B cell (primary cell): ENCODE data around the gene JADE2. TPM values are rescaled to one million over a fixed set of nuclear protein-coding genes. Genes with fewer than 3 reads are reported as not detected.
A peak's percentile ranks its signal among the peaks of the same experiment; 100 is the strongest.

Experiments used
- ATAC-seq: fragments of 200-7000 bp; cut with Tn5 transposase; one replicate; pipeline ENCODE4 v1.10.0; 2021; ENCODE audit warnings: low read depth, mild to moderate bottlenecking, moderate number of reproducible peaks, moderate library complexity
- CTCF ChIA-PET: fragments of 350-600 bp; sonication (Branson Sonifier 250); formaldehyde crosslinking; loops from one replicate; lab custom pipeline; 2021; ENCODE audit warnings: antibody characterized with exemption, inconsistent platforms; lab: Charles Lee
- POLR2A ChIA-PET: fragments of 350-600 bp; sonication (Branson Sonifier 250); formaldehyde crosslinking; loops from one replicate; lab custom pipeline; 2021; ENCODE audit warnings: antibody characterized with exemption; lab: Charles Lee
- DNase-seq: peaks from one replicate; pipeline ENCODE4 v3.0.0; 2013
- H2AFZ ChIP-seq: 2 replicates; pipeline ENCODE4 v1.6.1; 2012; ENCODE audit warnings: mild to moderate bottlenecking, low read depth, low read length; ENCODE audit not compliant: insufficient read depth, poor library complexity, severe bottlenecking
- H3K27ac ChIP-seq, 2 donors: 1 replicate in 1 of 2; 2 replicates in 1 of 2; pipeline ENCODE4 v1.5.1; 2012 to 2013; ENCODE audit warnings: low read length in 2 of 2, mild to moderate bottlenecking in 2 of 2, moderate library complexity in 1 of 2
- H3K27me3 ChIP-seq, 4 experiments: fragments of 200-600 bp in 1 of 4; sonication (generic) in 1 of 4; replicated peaks in 1 of 4; 1 replicate in 2 of 4; 2 replicates in 2 of 4; pipeline versions ENCODE4 v1.6.1 to v1.7.0; 2013 to 2016; ENCODE audit warnings: low read length in 3 of 4, mild to moderate bottlenecking in 2 of 4, mixed read lengths in 1 of 4, moderate library complexity in 1 of 4; ENCODE audit not compliant: insufficient read depth in 4 of 4, control insufficient read depth in 3 of 4; ENCODE audit errors: control extremely low read depth in 1 of 4
- H3K36me3 ChIP-seq, 2 experiments: replicated peaks in 1 of 2; 1 replicate in 1 of 2; 2 replicates in 1 of 2; pipeline versions ENCODE4 v1.6.1 to v1.7.1; 2013; ENCODE audit warnings: low read length in 1 of 2; ENCODE audit not compliant: insufficient read depth in 2 of 2, control insufficient read depth in 1 of 2; ENCODE audit errors: control extremely low read depth in 1 of 2, extremely low read depth in 1 of 2
- H3K4me1 ChIP-seq, 2 donors: fragments of 200-600 bp in 1 of 2; sonication (generic) in 1 of 2; 1 replicate in 1 of 2; 2 replicates in 1 of 2; pipeline versions ENCODE4 v1.5.1 to v1.6.1; 2013 to 2017; ENCODE audit warnings: low read length in 2 of 2; ENCODE audit not compliant: control insufficient read depth in 2 of 2, insufficient read depth in 2 of 2
- H3K4me2 ChIP-seq: replicated peaks from 2 replicates; pipeline ENCODE3; 2012; ENCODE audit warnings: mild to moderate bottlenecking, low read depth, low read length; ENCODE audit not compliant: poor library complexity, severe bottlenecking
- H3K4me3 ChIP-seq, 5 experiments: fragments of 200-600 bp in 1 of 5; sonication (generic) in 1 of 5; 1 replicate in 3 of 5; 2 replicates in 2 of 5; pipeline versions ENCODE4 v1.5.1 to v1.7.0; 2011 to 2016; ENCODE audit warnings: low read length in 4 of 5, mild to moderate bottlenecking in 4 of 5, low read depth in 2 of 5, control low read depth in 1 of 5, moderate library complexity in 1 of 5; ENCODE audit not compliant: insufficient read depth in 1 of 5; ENCODE audit errors: control extremely low read depth in 1 of 5, extremely low read depth in 1 of 5
- H3K79me2 ChIP-seq: fragments of 200-600 bp; sonication (generic); one replicate; pipeline ENCODE4 v1.6.0; 2016; ENCODE audit warnings: low read length; ENCODE audit not compliant: control insufficient read depth, insufficient read depth
- H3K9ac ChIP-seq: fragments of 200-600 bp; sonication (generic); 2 replicates; pipeline ENCODE4 v1.6.1; 2017; ENCODE audit warnings: mild to moderate bottlenecking, low read length, moderate library complexity
- H3K9me3 ChIP-seq, 3 donors: one replicate each; pipeline versions ENCODE4 v1.6.1 to v1.7.1; 2013; ENCODE audit warnings: low read length in 2 of 3; ENCODE audit not compliant: control insufficient read depth in 2 of 3, insufficient read depth in 1 of 3; ENCODE audit errors: control extremely low read depth in 1 of 3
- H4K20me1 ChIP-seq: 2 replicates; pipeline ENCODE4 v1.6.0; 2012; ENCODE audit warnings: mild to moderate bottlenecking, low read length; ENCODE audit not compliant: insufficient read depth, control insufficient read depth, poor library complexity, severe bottlenecking
- H3K27ac Mint-ChIP-seq: one replicate; pipeline ENCODE4 v1.8.0; 2021; ENCODE audit warnings: mixed read lengths
- H3K27me3 Mint-ChIP-seq: one replicate; pipeline ENCODE4 v1.8.0; 2021; ENCODE audit warnings: mixed read lengths
- H3K4me1 Mint-ChIP-seq: one replicate; pipeline ENCODE4 v1.8.0; 2021; ENCODE audit warnings: mixed read lengths
- H3K4me3 Mint-ChIP-seq: one replicate; pipeline ENCODE4 v1.8.0; 2021; ENCODE audit warnings: mixed read lengths
- H3K9me3 Mint-ChIP-seq: one replicate; pipeline ENCODE4 v1.8.0; 2022; ENCODE audit warnings: mixed read lengths; ENCODE audit not compliant: insufficient read depth
- CTCF ChIP-seq: fragments of 200-600 bp; IDR thresholded peaks from one replicate; pipeline ENCODE4 v1.8.0; 2022; ENCODE audit warnings: antibody characterized with exemption, mild to moderate bottlenecking
- EZH2 ChIP-seq: IDR thresholded peaks from 2 replicates; pipeline ENCODE4 v1.6.1; 2012; ENCODE audit warnings: borderline replicate concordance, low read depth, mild to moderate bottlenecking, moderate library complexity, low read length; ENCODE audit not compliant: insufficient read depth, poor library complexity, severe bottlenecking
- WGBS: methylation state at CpG from one replicate; pipeline ENCODE4 v1.1.5; 2013; ENCODE audit warnings: missing lambda C conversion rate; ENCODE audit not compliant: insufficient coverage; 5-methylcytosine and 5-hydroxymethylcytosine counted together
- intact Hi-C: fragments of 100-400 bp; cut with micrococcal nuclease; formaldehyde crosslinking; loops from one replicate; pipeline ENCODE4 v1.10.0; 2022
- polyA plus RNA-seq: library from polyadenylated mRNA; depleted of rRNA; stranded (reverse); fragments of >200 nt; gene quantifications from 2 replicates; pipeline ENCODE4 v1.2.3, GENCODE V29; 2012
- total RNA-seq, 2 donors: library from RNA; stranded (reverse); fragments of 120-200 nt in 1 of 2; gene quantifications; 1 replicate in 1 of 2; 2 replicates in 1 of 2; pipeline versions ENCODE4 v1.2.3 to v1.2.4, GENCODE V29; 2013 to 2022

The JADE2 gene
- total and polyA plus RNA-seq, 2 donors (not counting 1 experiment from before 2014, with no cell fraction given), result 80.5 to 247 TPM

- H3K4me3 ChIP-seq, result no peak overlapping the region
- no peaks in the 10 kb centered on the region for H3K9me3 Mint-ChIP-seq
- H3K9ac ChIP-seq, result no peak overlapping the region
- H3K79me2 ChIP-seq, result peaks cover 96% of the 10 kb centered on the region
- peaks cover 7% of the 10 kb centered on the region for H3K4me1 Mint-ChIP-seq
- H3K36me3 ChIP-seq, result peaks cover 4 to 98% of the 10 kb centered on the region in 2 experiments
- H3K4me3 Mint-ChIP-seq, result no peak overlapping the region
- ChIA-PET POLR2A (no interaction called here), CTCF (interaction anchor here (0.6 to 2.4 kb wide), 5 partner anchors 10 to 271 kb away, joined by 3 to 7 read pairs (median 5); partner anchors contain the start of gene CDKN2AIPNL)
- H3K27me3 Mint-ChIP-seq, result no peaks in the 10 kb centered on the region
- WGBS, result 98% methylated on average over 13 of the region's 13 CpGs
- no peaks in the 10 kb centered on the region for H3K4me1 ChIP-seq
- no peaks in the 10 kb centered on the region for H3K27me3 ChIP-seq
- intact Hi-C loops, result no loop called here
- H3K9me3 ChIP-seq, result no peaks in the 10 kb centered on the region
- TF ChIP-seq CTCF, result no peak
- no peak for TF ChIP-seq EZH2
- ATAC-seq, result no peak
- H3K27ac ChIP-seq, result no peak overlapping the region
- peak overlapping the region; percentile 37 for H3K27ac Mint-ChIP-seq
- no peak overlapping the region for H2AFZ ChIP-seq
- H4K20me1 ChIP-seq, result peaks cover 99% of the 10 kb centered on the region
- H3K4me2 ChIP-seq, result no peak overlapping the region
- no peak for DNase-seq
These were observed 41.3 kb downstream of the JADE2 start for GRCh38 chr5:134566741-134567221.

DNA sequence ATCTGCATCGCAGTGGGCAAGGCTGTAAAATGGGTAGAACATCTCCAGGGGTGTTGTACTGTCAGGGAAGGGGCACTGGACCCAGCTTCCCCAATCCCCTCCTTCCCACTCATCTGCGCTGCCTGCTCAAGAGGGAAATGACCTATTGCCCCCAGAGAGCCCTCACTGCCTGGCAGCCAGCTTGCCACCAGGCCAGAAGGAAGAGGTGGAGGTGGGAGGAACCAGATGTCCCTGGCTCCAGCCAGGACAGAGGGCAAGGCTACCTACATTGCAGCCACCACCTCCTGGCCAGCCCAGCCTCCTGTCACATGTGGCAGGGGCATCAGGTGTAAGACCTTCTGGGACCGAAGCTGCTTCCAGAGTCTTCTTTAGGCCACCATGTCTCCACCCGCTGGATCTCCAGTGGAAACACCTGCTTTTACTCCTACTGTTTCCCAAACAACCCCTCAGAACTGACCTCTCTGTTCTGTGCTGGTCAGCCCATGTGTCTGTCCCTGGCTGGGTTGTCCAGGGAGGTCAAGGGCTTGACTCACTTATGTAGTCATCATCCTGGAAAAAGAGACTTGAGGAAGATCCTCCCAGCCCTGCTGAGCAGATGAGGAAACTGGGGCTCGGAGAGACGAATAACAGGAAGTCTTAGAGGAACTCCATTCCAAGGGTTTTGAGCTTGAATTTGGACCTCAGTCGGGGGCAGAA lies 42.3 kb downstream of the JADE2 start:
- Histone ChIP-seq H3K9ac (no peak overlapping the region), H3K36me3 (peaks cover 4 to 98% of the 10 kb centered on the region in 2 experiments), H3K27me3 (no peaks in the 10 kb centered on the region), H3K4me3 (no peak overlapping the region), H3K4me2 (no peak overlapping the region), H3K4me1 (no peaks in the 10 kb centered on the region), H3K79me2 (peaks cover 94% of the 10 kb centered on the region), H3K9me3 (no peaks in the 10 kb centered on the region), H3K27ac (no peak overlapping the region), H4K20me1 (peaks cover 99% of the 10 kb centered on the region), H2AFZ (no peak overlapping the region)
- 78% methylated on average over 3 of the region's 7 CpGs for WGBS
- ChIA-PET POLR2A (no interaction called here), CTCF (interaction anchor here (1.9 to 2.4 kb wide), 2 partner anchors 10 to 39 kb away, joined by 6 to 7 read pairs; no protein-coding TSS in a partner anchor)
- no peaks in the 10 kb centered on the region for H3K27me3 Mint-ChIP-seq
- no peak for DNase-seq
- peak overlapping the region; percentile 59 for H3K27ac Mint-ChIP-seq
- H3K9me3 Mint-ChIP-seq, result no peaks in the 10 kb centered on the region
- H3K4me3 Mint-ChIP-seq, result no peak overlapping the region
- no peak for ATAC-seq
- intact Hi-C loops, result no loop called here
- H3K4me1 Mint-ChIP-seq, result peaks cover 7% of the 10 kb centered on the region
- TF ChIP-seq CTCF (no peak), EZH2 (no peak)
